Frontal cortex (tissue), 4 donors: ENCODE measurements around the gene PTPRN2. TPM values are rescaled to one million over a fixed set of nuclear protein-coding genes. Genes with fewer than 3 reads are reported as not detected.

ENCODE experiments used
- DNase-seq, 2 donors: peaks; one replicate each; pipeline ENCODE4 v3.0.0; 2012; ENCODE audit warnings: low spot score in 2 of 2
- FAIRE-seq: peaks from 2 replicates; lab custom pipeline; 2012; peaks lifted over from hg19 to GRCh38; lab: Jason Lieb, UNC
- total RNA-seq: library from RNA; depleted of rRNA; stranded (reverse); fragments of >200 nt; gene quantifications from one replicate; pipeline ENCODE4 v1.2.3, GENCODE V29; 2014
- donor health status: control.
- donor health status: control.
- donor health status: control.

PTPRN2 gene
- total RNA-seq, 1 donor from 2014 or later = 52.2 TPM

- FAIRE-seq = no peak
These were observed 568.5 kb downstream of the PTPRN2 start for GRCh38 chr7:158018971-158019645.

GRCh38 chr7:158018098-158018762, 569.4 kb downstream of the PTPRN2 start:
- no peak for FAIRE-seq

More at GRCh38 chr7:158018971-158019645, 568.5 kb downstream of the PTPRN2 start:
- DNase-seq = no peak

GRCh38 chr7:158017111-158018097, 570.2 kb downstream of the PTPRN2 start:
- no peak for FAIRE-seq

More at GRCh38 chr7:158018098-158018762, 569.4 kb downstream of the PTPRN2 start:
- no peak for DNase-seq

GRCh38 chr7:158016180-158017097, 571.2 kb downstream of the PTPRN2 start:
- peak in 1 of 2 donors; percentile 42 for DNase-seq

More at GRCh38 chr7:158017111-158018097, 570.2 kb downstream of the PTPRN2 start:
- no peak for DNase-seq

GRCh38 chr7:158015403-158016179, 572.0 kb downstream of the PTPRN2 start:
- DNase-seq (no peak), FAIRE-seq (no peak)

More at GRCh38 chr7:158016180-158017097, 571.2 kb downstream of the PTPRN2 start:
- no peak for FAIRE-seq

- FAIRE-seq (no peak), DNase-seq (no peak)
These were observed 572.6 kb downstream of the PTPRN2 start for GRCh38 chr7:158014976-158015375.

- FAIRE-seq (no peak), DNase-seq (no peak)
These were observed 574.4 kb downstream of the PTPRN2 start for GRCh38 chr7:158013085-158013668.

- FAIRE-seq (no peak), DNase-seq (no peak)
These were observed 575.7 kb downstream of the PTPRN2 start for GRCh38 chr7:158011941-158012340.

- DNase-seq = no peak
- FAIRE-seq = no peak
These were observed 576.5 kb downstream of the PTPRN2 start for GRCh38 chr7:158010961-158011693.

GRCh38 chr7:158009886-158010285, 577.7 kb downstream of the PTPRN2 start:
- FAIRE-seq (no peak), DNase-seq (no peak)

- DNase-seq = no peak
- FAIRE-seq = no peak
These were observed 579.4 kb downstream of the PTPRN2 start for GRCh38 chr7:158008267-158008666.

GRCh38 chr7:158007697-158008257, 579.8 kb downstream of the PTPRN2 start:
- DNase-seq (no peak), FAIRE-seq (no peak)

- no peak for DNase-seq
- no peak for FAIRE-seq
These were observed 580.6 kb downstream of the PTPRN2 start for GRCh38 chr7:158006841-158007696.

- DNase-seq (no peak), FAIRE-seq (no peak)
These were observed 582.1 kb downstream of the PTPRN2 start for GRCh38 chr7:158005531-158005930.

GRCh38 chr7:158004123-158004490, 583.5 kb downstream of the PTPRN2 start:
- FAIRE-seq = no peak
- no peak for DNase-seq

- FAIRE-seq (no peak), DNase-seq (no peak)
These were observed 584.0 kb downstream of the PTPRN2 start for GRCh38 chr7:158003441-158004122.
